ENCODE data around the gene YWHAH.
A peak's percentile ranks its signal among the peaks of the same experiment; 100 is the strongest.
"Not testable (repeated sequence)": the region's sequence is repeated elsewhere in the genome, so short reads cannot be mapped to it uniquely, and the experiment has no call there.

The YWHAH gene

GRCh38 chr22:31977939-31978338 lies 33.6 kb downstream of the YWHAH start:
- H3K27ac ChIP-seq, result no peak overlapping the region
- TF ChIP-seq ZFX (IDR thresholded peaks at IDR 0.05; ENCODE audit: borderline replicate concordance) (no peak), CTCF (IDR thresholded peaks at IDR 0.05) (no peak)

GRCh38 chr22:31980628-31981027 lies 36.3 kb downstream of the YWHAH start:
- TF ChIP-seq ZFX (IDR thresholded peaks at IDR 0.05; ENCODE audit: borderline replicate concordance) (no peak), CTCF (IDR thresholded peaks at IDR 0.05) (no peak)
- H3K27ac ChIP-seq, result no peak overlapping the region

- not testable (repeated sequence) for H3K27ac ChIP-seq
Observed at GRCh38 chr22:31981976-31982375, 37.6 kb downstream of the YWHAH start.

- no peak overlapping the region for H3K27ac ChIP-seq
- TF ChIP-seq CTCF (IDR thresholded peaks at IDR 0.05) (no peak), ZFX (IDR thresholded peaks at IDR 0.05; ENCODE audit: borderline replicate concordance) (no peak)
Observed at GRCh38 chr22:31983911-31984656, 39.7 kb downstream of the YWHAH start.

- H3K27ac ChIP-seq, result no peak overlapping the region
- TF ChIP-seq CTCF (IDR thresholded peaks at IDR 0.05) (no peak), ZFX (IDR thresholded peaks at IDR 0.05; ENCODE audit: borderline replicate concordance) (no peak)
Observed at GRCh38 chr22:31987218-31987617, 42.9 kb downstream of the YWHAH start.

GRCh38 chr22:31991102-31991839 lies 46.9 kb downstream of the YWHAH start:
- TF ChIP-seq CTCF (IDR thresholded peaks at IDR 0.05) (no peak), ZFX (IDR thresholded peaks at IDR 0.05; ENCODE audit: borderline replicate concordance) (no peak)
- H3K27ac ChIP-seq, result no peak overlapping the region

GRCh38 chr22:31995046-31995445 lies 50.7 kb downstream of the YWHAH start:
- TF ChIP-seq ZFX (IDR thresholded peaks at IDR 0.05; ENCODE audit: borderline replicate concordance) (no peak), CTCF (IDR thresholded peaks at IDR 0.05) (peak; percentile 38)
- H3K27ac ChIP-seq, result no peak overlapping the region
